ENCODE measurements around the gene CUTC.
"Not testable (repeated sequence)": the region's sequence is repeated elsewhere in the genome, so short reads cannot be mapped to it uniquely, and the experiment has no call there.

The CUTC gene

GRCh38 chr10:99742701-99743100, 10.7 kb downstream of the CUTC start:
- DNase-seq (ENCODE audit: low read depth) = no peak

GRCh38 chr10:99743841-99744240, 11.8 kb downstream of the CUTC start:
- DNase-seq (ENCODE audit: low read depth) = no peak

- not testable (repeated sequence) for DNase-seq (ENCODE audit: low read depth)
Observed at GRCh38 chr10:99746166-99746565, 14.1 kb downstream of the CUTC start.

- no peak for DNase-seq (ENCODE audit: low read depth)
Observed at GRCh38 chr10:99748823-99749451, 16.9 kb downstream of the CUTC start.

- no peak for DNase-seq (ENCODE audit: low read depth)
Observed at GRCh38 chr10:99750641-99751040, 18.6 kb downstream of the CUTC start.

- DNase-seq (ENCODE audit: low read depth) = no peak
Observed at GRCh38 chr10:99754670-99755069, 22.6 kb downstream of the CUTC start.

- no peak for DNase-seq (ENCODE audit: low read depth)
Observed at GRCh38 chr10:99756159-99756558, 24.1 kb downstream of the CUTC start.

- DNase-seq (ENCODE audit: low read depth) = no peak
Observed at GRCh38 chr10:99758211-99758891, 26.3 kb downstream of the CUTC start.

- DNase-seq (ENCODE audit: low read depth) = no peak
Observed at GRCh38 chr10:99760321-99760720, 28.3 kb downstream of the CUTC start.

- DNase-seq (ENCODE audit: low read depth) = no peak
Observed at GRCh38 chr10:99761365-99761764, 29.3 kb downstream of the CUTC start.

- no peak for DNase-seq (ENCODE audit: low read depth)
Observed at GRCh38 chr10:99765672-99766301, 33.8 kb downstream of the CUTC start.

GRCh38 chr10:99766302-99766681, 34.3 kb downstream of the CUTC start:
- DNase-seq (ENCODE audit: low read depth) = no peak

- DNase-seq (ENCODE audit: low read depth) = no peak
Observed at GRCh38 chr10:99767901-99768300, 35.9 kb downstream of the CUTC start.

GRCh38 chr10:99768556-99768955, 36.5 kb downstream of the CUTC start:
- no peak for DNase-seq (ENCODE audit: low read depth)

GRCh38 chr10:99769706-99770105, 37.7 kb downstream of the CUTC start:
- no peak for DNase-seq (ENCODE audit: low read depth)

- DNase-seq (ENCODE audit: low read depth) = no peak
Observed at GRCh38 chr10:99770408-99771045, 38.5 kb downstream of the CUTC start.

GRCh38 chr10:99775850-99776249, 43.8 kb downstream of the CUTC start:
- DNase-seq (ENCODE audit: low read depth) = peak; percentile 74

GRCh38 chr10:99777918-99778714, 46.1 kb downstream of the CUTC start:
- no peak for DNase-seq (ENCODE audit: low read depth)

GRCh38 chr10:99779335-99779734, 47.3 kb downstream of the CUTC start:
- peak; percentile 60 for DNase-seq (ENCODE audit: low read depth)

GRCh38 chr10:99781734-99782429, 49.8 kb downstream of the CUTC start:
- DNase-seq (ENCODE audit: low read depth) = no peak

- no peak for DNase-seq (ENCODE audit: low read depth)
Observed at GRCh38 chr10:99782447-99783286, 50.6 kb downstream of the CUTC start, which contains the start of gene ABCC2. Gene ABCC2, plus strand, starts transcription at chr10:99782640. Its CDS starts 205 bp downstream, at chr10:99782845.
